HepG2 (cell line): ENCODE measurements around the gene TXNRD2. TPM values are rescaled to one million over a fixed set of nuclear protein-coding genes. Genes with fewer than 3 reads are reported as not detected.

Experiments
- AGO2 ChIP-seq: fragments of 200-400 bp; formaldehyde crosslinking; optimal IDR thresholded peaks from 2 replicates; pipeline ENCODE3; 2017; ENCODE audit warnings: mild to moderate bottlenecking, low read depth, low read length, moderate library complexity
- GABPB1 ChIP-seq: IDR thresholded peaks from 2 replicates; pipeline ENCODE4 v1.6.1; 2016; ENCODE audit warnings: mild to moderate bottlenecking, missing genetic modification reagents, moderate library complexity, missing compliant biosample characterization
- KDM5A ChIP-seq: fragments of 200-600 bp; sonication (generic); IDR thresholded peaks from 2 replicates; pipeline ENCODE4 v1.7.0; 2018; ENCODE audit warnings: antibody characterized with exemption, mild to moderate bottlenecking, low read length, borderline replicate concordance
- MAZ ChIP-seq, 2 experiments: sonication (generic) in 1 of 2; formaldehyde crosslinking in 1 of 2; IDR thresholded peaks; 2 replicates each; pipeline versions ENCODE4 v1.5.0 to v1.6.1; 2012 to 2020; ENCODE audit warnings: low read depth in 2 of 2, mild to moderate bottlenecking in 2 of 2, borderline replicate concordance in 1 of 2, improper control_type of control experiment in 1 of 2, low read length in 1 of 2, missing genetic modification reagents in 1 of 2, moderate library complexity in 1 of 2
- MED13 ChIP-seq: sonication (generic); formaldehyde crosslinking; IDR thresholded peaks from 2 replicates; pipeline ENCODE4 v1.5.0; 2020; ENCODE audit warnings: missing genetic modification reagents
- PHF21A ChIP-seq: sonication (generic); formaldehyde crosslinking; IDR thresholded peaks from 2 replicates; pipeline ENCODE4 v1.5.0; 2020; ENCODE audit warnings: mild to moderate bottlenecking, missing genetic modification reagents
- SALL1 ChIP-seq: sonication (generic); formaldehyde crosslinking; IDR thresholded peaks from 2 replicates; pipeline ENCODE4 v1.8.0; 2022; ENCODE audit warnings: mild to moderate bottlenecking, missing genetic modification reagents
- SIN3B ChIP-seq: fragments of 150-350 bp; IDR thresholded peaks from 2 replicates; pipeline ENCODE4 v1.6.1; 2014; ENCODE audit warnings: low read length
- TAF15 ChIP-seq: fragments of 200-400 bp; formaldehyde crosslinking; IDR thresholded peaks from one replicate; pipeline ENCODE4 v1.6.1; 2018; ENCODE audit warnings: mild to moderate bottlenecking, low read depth, low read length; ENCODE audit not compliant: poor library complexity, severe bottlenecking
- TEAD2 ChIP-seq: sonication (generic); formaldehyde crosslinking; IDR thresholded peaks from 2 replicates; pipeline ENCODE4 v1.9.0; 2021; ENCODE audit warnings: missing genetic modification reagents
- ZBTB8A ChIP-seq: sonication (generic); formaldehyde crosslinking; IDR thresholded peaks from 2 replicates; pipeline ENCODE4 v1.4.0; 2020; ENCODE audit warnings: mild to moderate bottlenecking, low read depth, missing genetic modification reagents, borderline replicate concordance
- ZFP82 ChIP-seq: sonication (generic); formaldehyde crosslinking; IDR thresholded peaks from 2 replicates; pipeline ENCODE4 v1.5.1; 2020; ENCODE audit warnings: mild to moderate bottlenecking, missing genetic modification reagents, borderline replicate concordance
- ZIK1 ChIP-seq: sonication (generic); formaldehyde crosslinking; IDR thresholded peaks from 2 replicates; pipeline ENCODE4 v1.5.0; 2020; ENCODE audit warnings: mild to moderate bottlenecking, low read depth, missing genetic modification reagents, borderline replicate concordance
- ZNF326 ChIP-seq: sonication (generic); formaldehyde crosslinking; IDR thresholded peaks from 2 replicates; pipeline ENCODE4 v1.4.0; 2020; ENCODE audit warnings: missing genetic modification reagents, borderline replicate concordance
- ZNF558 ChIP-seq: sonication (generic); formaldehyde crosslinking; IDR thresholded peaks from 2 replicates; pipeline ENCODE4 v1.9.0; 2022; ENCODE audit warnings: mild to moderate bottlenecking, missing genetic modification reagents, borderline replicate concordance
- ZNF607 ChIP-seq: sonication (generic); formaldehyde crosslinking; IDR thresholded peaks from 2 replicates; pipeline ENCODE4 v1.5.1; 2020; ENCODE audit warnings: missing genetic modification reagents, mild to moderate bottlenecking, borderline replicate concordance
- polyA plus RNA-seq, 8 experiments: library from polyadenylated mRNA; depleted of rRNA in 3 of 8; stranded (reverse) in 7 of 8; unstranded in 1 of 8; fragments of >200 nt; fragmentation: Illumina TruSeq in 4 of 8; extraction: Trizol in 4 of 8; gene quantifications; 2 replicates each; pipeline versions ENCODE4 v1.2.1 to v1.2.3, GENCODE V29; 2011 to 2016; ENCODE audit warnings: low read depth in 4 of 8, missing spikeins in 1 of 8, mixed read lengths in 1 of 8; ENCODE audit not compliant: insufficient read depth in 1 of 8
- total RNA-seq, 5 experiments: library from RNA; depleted of rRNA; stranded (reverse); fragments of >200 nt; fragmentation: Illumina TruSeq; extraction: Trizol; gene quantifications; 2 replicates each; pipeline ENCODE4 v1.2.3, GENCODE V29; 2016; ENCODE audit warnings: low read depth in 1 of 5
- TF ChIP-seq, protein P1 (sequence below): IDR thresholded peaks from 2 replicates; pipeline ENCODE4 v1.6.1; 2016; ENCODE audit warnings: mild to moderate bottlenecking, missing biosample characterization, missing genetic modification reagents
- TF ChIP-seq, protein P2 (sequence below): sonication (generic); formaldehyde crosslinking; IDR thresholded peaks from 2 replicates; pipeline ENCODE4 v1.4.0; 2020; ENCODE audit warnings: missing genetic modification reagents
- TF ChIP-seq, protein P3 (sequence below): sonication (generic); formaldehyde crosslinking; IDR thresholded peaks from 2 replicates; pipeline ENCODE4 v1.4.0; 2020; ENCODE audit warnings: mild to moderate bottlenecking, missing genetic modification reagents
- TF ChIP-seq, protein P4 (sequence below): sonication (generic); formaldehyde crosslinking; IDR thresholded peaks from 2 replicates; pipeline ENCODE4 v1.8.1; 2023; ENCODE audit warnings: mild to moderate bottlenecking, missing genetic modification reagents, borderline replicate concordance
- TF ChIP-seq, protein P5 (sequence below): sonication (generic); formaldehyde crosslinking; conservative IDR thresholded peaks from 2 replicates; pipeline ENCODE4 v1.8.0; 2022; ENCODE audit warnings: missing genetic modification reagents

The TXNRD2 gene
- total and polyA plus RNA-seq, 2 of the 13 experiments (the other 11 are each of a cell fraction or from before 2014, with no cell fraction given): 17.5 to 18.6 TPM

DNA sequence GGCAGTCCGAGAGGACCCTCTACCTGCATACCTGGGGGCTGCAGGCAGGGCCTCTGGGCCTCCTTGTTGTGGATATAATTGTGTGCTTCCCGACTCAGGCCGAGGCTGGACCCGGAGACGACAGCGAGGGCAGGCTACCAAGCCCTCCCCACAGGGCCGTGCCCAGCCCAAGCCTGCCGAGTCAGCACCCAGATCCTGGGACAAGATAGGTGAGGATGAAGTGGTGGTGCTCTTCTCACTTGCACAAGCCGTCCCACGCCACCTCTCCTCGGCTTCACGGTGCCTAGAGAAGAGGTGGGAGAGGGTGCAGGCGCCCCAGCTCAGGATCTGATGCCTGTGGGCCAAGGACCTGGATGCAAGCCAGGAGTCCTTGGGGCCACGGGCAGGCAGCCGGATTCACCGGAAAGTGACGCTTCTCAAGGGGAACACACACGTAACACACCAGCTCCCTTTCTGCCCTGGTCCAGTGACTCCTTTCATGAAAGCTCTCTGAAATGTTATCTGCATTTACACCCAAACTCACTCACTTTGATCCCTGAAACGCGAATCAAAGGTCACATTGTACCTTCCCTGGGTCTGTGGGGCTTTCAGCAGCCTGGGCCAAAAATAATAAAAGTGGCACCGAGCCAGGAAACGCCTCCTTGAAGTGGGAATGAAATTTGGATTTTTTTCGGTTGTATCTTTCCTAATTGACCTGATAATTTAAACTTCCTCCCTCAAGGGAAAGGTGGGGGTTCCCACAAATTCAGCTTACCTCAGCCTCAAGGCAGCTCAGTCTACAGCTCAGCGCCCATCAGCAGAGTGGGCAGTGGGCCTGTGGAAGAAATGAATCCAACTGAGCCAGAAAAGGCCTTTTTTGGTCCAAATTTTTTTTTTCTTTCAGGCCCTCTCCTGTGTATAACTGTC is 85.9 kb downstream of the TXNRD2 start (continued):
- TF ChIP-seq, protein P1, sequence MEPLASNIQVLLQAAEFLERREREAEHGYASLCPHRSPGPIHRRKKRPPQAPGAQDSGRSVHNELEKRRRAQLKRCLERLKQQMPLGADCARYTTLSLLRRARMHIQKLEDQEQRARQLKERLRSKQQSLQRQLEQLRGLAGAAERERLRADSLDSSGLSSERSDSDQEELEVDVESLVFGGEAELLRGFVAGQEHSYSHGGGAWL (CRISPR knock-in tag): no peak
- peak; percentile 76; the same call in 1 of the 2 replicates for TF ChIP-seq ZFP82 (CRISPR knock-in tag)
- no peak for TF ChIP-seq ZNF558 (CRISPR knock-in tag)
- TF ChIP-seq, protein P2, sequence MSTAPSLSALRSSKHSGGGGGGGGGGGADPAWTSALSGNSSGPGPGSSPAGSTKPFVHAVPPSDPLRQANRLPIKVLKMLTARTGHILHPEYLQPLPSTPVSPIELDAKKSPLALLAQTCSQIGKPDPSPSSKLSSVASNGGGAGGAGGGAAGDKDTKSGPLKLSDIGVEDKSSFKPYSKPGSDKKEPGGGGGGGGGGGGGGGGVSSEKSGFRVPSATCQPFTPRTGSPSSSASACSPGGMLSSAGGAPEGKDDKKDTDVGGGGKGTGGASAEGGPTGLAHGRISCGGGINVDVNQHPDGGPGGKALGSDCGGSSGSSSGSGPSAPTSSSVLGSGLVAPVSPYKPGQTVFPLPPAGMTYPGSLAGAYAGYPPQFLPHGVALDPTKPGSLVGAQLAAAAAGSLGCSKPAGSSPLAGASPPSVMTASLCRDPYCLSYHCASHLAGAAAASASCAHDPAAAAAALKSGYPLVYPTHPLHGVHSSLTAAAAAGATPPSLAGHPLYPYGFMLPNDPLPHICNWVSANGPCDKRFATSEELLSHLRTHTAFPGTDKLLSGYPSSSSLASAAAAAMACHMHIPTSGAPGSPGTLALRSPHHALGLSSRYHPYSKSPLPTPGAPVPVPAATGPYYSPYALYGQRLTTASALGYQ: no peak
- TF ChIP-seq SIN3B: 0 out of 2 replicates have a peak, but pooled peaks have one; percentile 34
- peak; percentile 54; the same call in 1 of the 2 replicates for TF ChIP-seq ZIK1
- TF ChIP-seq ZNF326 (CRISPR knock-in tag): 0 out of 2 replicates have a peak, but pooled peaks have one; percentile 61
- TF ChIP-seq, protein P3, sequence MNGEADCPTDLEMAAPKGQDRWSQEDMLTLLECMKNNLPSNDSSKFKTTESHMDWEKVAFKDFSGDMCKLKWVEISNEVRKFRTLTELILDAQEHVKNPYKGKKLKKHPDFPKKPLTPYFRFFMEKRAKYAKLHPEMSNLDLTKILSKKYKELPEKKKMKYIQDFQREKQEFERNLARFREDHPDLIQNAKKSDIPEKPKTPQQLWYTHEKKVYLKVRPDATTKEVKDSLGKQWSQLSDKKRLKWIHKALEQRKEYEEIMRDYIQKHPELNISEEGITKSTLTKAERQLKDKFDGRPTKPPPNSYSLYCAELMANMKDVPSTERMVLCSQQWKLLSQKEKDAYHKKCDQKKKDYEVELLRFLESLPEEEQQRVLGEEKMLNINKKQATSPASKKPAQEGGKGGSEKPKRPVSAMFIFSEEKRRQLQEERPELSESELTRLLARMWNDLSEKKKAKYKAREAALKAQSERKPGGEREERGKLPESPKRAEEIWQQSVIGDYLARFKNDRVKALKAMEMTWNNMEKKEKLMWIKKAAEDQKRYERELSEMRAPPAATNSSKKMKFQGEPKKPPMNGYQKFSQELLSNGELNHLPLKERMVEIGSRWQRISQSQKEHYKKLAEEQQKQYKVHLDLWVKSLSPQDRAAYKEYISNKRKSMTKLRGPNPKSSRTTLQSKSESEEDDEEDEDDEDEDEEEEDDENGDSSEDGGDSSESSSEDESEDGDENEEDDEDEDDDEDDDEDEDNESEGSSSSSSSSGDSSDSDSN (CRISPR knock-in tag): peak; percentile 55
- no peak for TF ChIP-seq KDM5A
- TF ChIP-seq, protein P4, sequence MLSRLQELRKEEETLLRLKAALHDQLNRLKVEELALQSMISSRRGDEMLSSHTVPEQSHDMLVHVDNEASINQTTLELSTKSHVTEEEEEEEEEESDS: peak; percentile 37; the same call in 1 of the 2 replicates
- TF ChIP-seq TAF15: no peak
- TF ChIP-seq MAZ (IDR thresholded peaks at IDR 0.05; ENCODE audit: borderline replicate concordance, low read depth, low read length): no peak
- TF ChIP-seq MAZ (CRISPR knock-in tag; IDR thresholded peaks at IDR 0.05; ENCODE audit: low read depth): peak; percentile 9; the same call in 1 of the 2 replicates
- TF ChIP-seq TEAD2 (CRISPR knock-in tag): no peak
- peak; percentile 34; the same call in 1 of the 2 replicates for TF ChIP-seq ZNF607 (CRISPR knock-in tag)
- peak; percentile 79 for TF ChIP-seq AGO2
- TF ChIP-seq PHF21A: peak; percentile 69
- TF ChIP-seq, protein P5, sequence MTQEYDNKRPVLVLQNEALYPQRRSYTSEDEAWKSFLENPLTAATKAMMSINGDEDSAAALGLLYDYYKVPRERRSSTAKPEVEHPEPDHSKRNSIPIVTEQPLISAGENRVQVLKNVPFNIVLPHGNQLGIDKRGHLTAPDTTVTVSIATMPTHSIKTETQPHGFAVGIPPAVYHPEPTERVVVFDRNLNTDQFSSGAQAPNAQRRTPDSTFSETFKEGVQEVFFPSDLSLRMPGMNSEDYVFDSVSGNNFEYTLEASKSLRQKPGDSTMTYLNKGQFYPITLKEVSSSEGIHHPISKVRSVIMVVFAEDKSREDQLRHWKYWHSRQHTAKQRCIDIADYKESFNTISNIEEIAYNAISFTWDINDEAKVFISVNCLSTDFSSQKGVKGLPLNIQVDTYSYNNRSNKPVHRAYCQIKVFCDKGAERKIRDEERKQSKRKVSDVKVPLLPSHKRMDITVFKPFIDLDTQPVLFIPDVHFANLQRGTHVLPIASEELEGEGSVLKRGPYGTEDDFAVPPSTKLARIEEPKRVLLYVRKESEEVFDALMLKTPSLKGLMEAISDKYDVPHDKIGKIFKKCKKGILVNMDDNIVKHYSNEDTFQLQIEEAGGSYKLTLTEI (CRISPR knock-in tag): no peak
- TF ChIP-seq GABPB1 (CRISPR knock-in tag): peak; percentile 77
- 0 out of 2 replicates have a peak, but pooled peaks have one; percentile 2 for TF ChIP-seq ZBTB8A
- TF ChIP-seq SALL1: peak; percentile 71
- no peak for TF ChIP-seq MED13 (CRISPR knock-in tag)
